GM12865 (cell line): ENCODE results near the gene NRCAM.
A peak's percentile ranks its signal among the peaks of the same experiment; 100 is the strongest.

Experiments used
- DNase-seq: peaks from one replicate; pipeline ENCODE4 v3.0.0; 2010; ENCODE audit warnings: low read depth
- H3K4me3 ChIP-seq: 2 replicates; pipeline ENCODE4 v1.5.1; 2011; ENCODE audit warnings: mild to moderate bottlenecking, low read depth, low read length, control low read depth
- CTCF ChIP-seq: IDR thresholded peaks from 2 replicates; pipeline ENCODE4 v1.5.1; 2011; ENCODE audit warnings: low read length, control low read depth, low read depth, inconsistent platforms; ENCODE audit not compliant: insufficient read depth; ENCODE audit errors: missing control alignments

Gene NRCAM

GRCh38 chr7:108380517-108380916 lies 75.7 kb downstream of the NRCAM start:
- no peak for TF ChIP-seq CTCF
- no peak overlapping the region for H3K4me3 ChIP-seq
- DNase-seq: no peak

- DNase-seq: peak; percentile 7
- TF ChIP-seq CTCF: no peak
Measured at GRCh38 chr7:108376206-108376605, 80.0 kb downstream of the NRCAM start.

GRCh38 chr7:108375668-108376067 lies 80.6 kb downstream of the NRCAM start:
- no peak for DNase-seq
- TF ChIP-seq CTCF: no peak
- H3K4me3 ChIP-seq: no peak overlapping the region

More at GRCh38 chr7:108376206-108376605, 80.0 kb downstream of the NRCAM start:
- H3K4me3 ChIP-seq: no peak overlapping the region

- H3K4me3 ChIP-seq: no peak overlapping the region
- no peak for DNase-seq
- TF ChIP-seq CTCF: no peak
Measured at GRCh38 chr7:108374899-108375298, 81.3 kb downstream of the NRCAM start.

GRCh38 chr7:108372618-108373017 lies 83.6 kb downstream of the NRCAM start:
- no peak for DNase-seq
- no peak overlapping the region for H3K4me3 ChIP-seq
- TF ChIP-seq CTCF: no peak

GRCh38 chr7:108370616-108371015 lies 85.6 kb downstream of the NRCAM start:
- no peak for DNase-seq
- no peak for TF ChIP-seq CTCF
- H3K4me3 ChIP-seq: no peak overlapping the region

GRCh38 chr7:108368466-108368865 lies 87.8 kb downstream of the NRCAM start:
- no peak for TF ChIP-seq CTCF
- DNase-seq: no peak

More at GRCh38 chr7:108368466-108368865, 87.8 kb downstream of the NRCAM start:
- no peak overlapping the region for H3K4me3 ChIP-seq
